CD4-positive, alpha-beta T cell treated with Interleukin-1 beta for 1 hour (primary cell): ENCODE results near the gene ALAS2.
A peak's percentile ranks its signal among the peaks of the same experiment; 100 is the strongest.
"Not testable (repeated sequence)": the region's sequence is repeated elsewhere in the genome, so short reads cannot be mapped to it uniquely, and the experiment has no call there.

Source experiments
- DNase-seq, 2 donors: peaks; one replicate each; pipeline ENCODE4 v3.0.0-alpha.2; 2020 to 2022

Gene ALAS2

GRCh38 chrX:55030271-55031205, at the start of gene ALAS2:
Gene ALAS2 (minus strand): TSS chrX:55030977. CDS start chrX:55026000, 4,977 bp downstream.
- DNase-seq = no peak

- no peak for DNase-seq
These were observed 44.2 kb upstream of the ALAS2 start, which contains the start of gene PAGE2B for GRCh38 chrX:55074851-55075467. Gene PAGE2B (plus strand): TSS chrX:55075030. CDS start chrX:55076042, 1,012 bp downstream.

GRCh38 chrX:55072286-55072685, 41.5 kb upstream of the ALAS2 start:
- DNase-seq = no peak

GRCh38 chrX:55067180-55067579, 36.4 kb upstream of the ALAS2 start:
- DNase-seq = not testable (repeated sequence)

- peak; percentile 23 to 53 for DNase-seq
These were observed 27.0 kb upstream of the ALAS2 start for GRCh38 chrX:55057675-55058249.

GRCh38 chrX:55056820-55057674, 26.3 kb upstream of the ALAS2 start:
- DNase-seq = peak; percentile 37 to 54

GRCh38 chrX:55050599-55050998, 19.8 kb upstream of the ALAS2 start:
- not testable (repeated sequence) for DNase-seq

GRCh38 chrX:55041514-55041913, 10.7 kb upstream of the ALAS2 start:
- DNase-seq = no peak

GRCh38 chrX:55039471-55039870, 8.7 kb upstream of the ALAS2 start:
- no peak for DNase-seq

- DNase-seq = no peak
These were observed 2.7 kb upstream of the ALAS2 start for GRCh38 chrX:55033429-55033828.

- no peak for DNase-seq
These were observed 1.5 kb downstream of the ALAS2 start for GRCh38 chrX:55029291-55029690.

- DNase-seq = no peak
These were observed 2.2 kb downstream of the ALAS2 start for GRCh38 chrX:55028611-55029010.

- no peak for DNase-seq
These were observed 2.7 kb downstream of the ALAS2 start for GRCh38 chrX:55028040-55028439.

- no peak for DNase-seq
These were observed 3.9 kb downstream of the ALAS2 start for GRCh38 chrX:55026840-55027239.

GRCh38 chrX:55026143-55026542, 4.6 kb downstream of the ALAS2 start:
- no peak for DNase-seq

- DNase-seq = no peak
These were observed 15.9 kb downstream of the ALAS2 start for GRCh38 chrX:55014897-55015299.

GRCh38 chrX:55011294-55011693, 19.5 kb downstream of the ALAS2 start:
- DNase-seq = no peak

GRCh38 chrX:55008571-55009358, 22.0 kb downstream of the ALAS2 start:
- no peak for DNase-seq

GRCh38 chrX:55007656-55008055, 23.1 kb downstream of the ALAS2 start:
- no peak for DNase-seq

- DNase-seq = no peak
These were observed 23.8 kb downstream of the ALAS2 start for GRCh38 chrX:55006827-55007621.

- DNase-seq = no peak
These were observed 25.5 kb downstream of the ALAS2 start for GRCh38 chrX:55005256-55005655.
